Calu3 (cell line): ENCODE results near the gene GCN1. TPM values are rescaled to one million over a fixed set of nuclear protein-coding genes. Genes with fewer than 3 reads are reported as not detected.

ENCODE experiments used
- BruUV-seq: library from RNA; stranded (reverse); fragments of 400-500 nt; replicated peaks from 2 replicates; lab custom pipeline; 2021; lab: Mats Ljungman, UMichigan
- CTCF ChIA-PET: fragments of 300-600 bp; sonication (Branson Sonifier 250); formaldehyde crosslinking; loops from one replicate; lab custom pipeline; 2022; ENCODE audit warnings: antibody characterized with exemption; lab: Charles Lee
- DNase-seq: peaks from one replicate; pipeline ENCODE4 v3.0.0; 2022
- H3K27ac Mint-ChIP-seq: one replicate; pipeline ENCODE4 v1.8.0; 2022; ENCODE audit warnings: mixed read lengths; ENCODE audit not compliant: unreplicated experiment
- H3K27me3 Mint-ChIP-seq: one replicate; pipeline ENCODE4 v1.8.0; 2022; ENCODE audit warnings: mixed read lengths; ENCODE audit not compliant: unreplicated experiment
- H3K36me3 Mint-ChIP-seq: one replicate; pipeline ENCODE4 v1.8.0; 2022; ENCODE audit warnings: mild to moderate bottlenecking, moderate library complexity, mixed read lengths; ENCODE audit not compliant: insufficient read depth, unreplicated experiment
- H3K4me1 Mint-ChIP-seq: one replicate; pipeline ENCODE4 v1.8.0; 2022; ENCODE audit warnings: mild to moderate bottlenecking, low read depth, mixed read lengths; ENCODE audit not compliant: unreplicated experiment
- H3K4me3 Mint-ChIP-seq: one replicate; pipeline ENCODE4 v1.8.0; 2022; ENCODE audit warnings: mild to moderate bottlenecking, low read depth, moderate library complexity, mixed read lengths; ENCODE audit not compliant: unreplicated experiment
- H3K9me3 Mint-ChIP-seq: one replicate; pipeline ENCODE4 v1.8.0; 2022; ENCODE audit warnings: low read depth, mixed read lengths; ENCODE audit not compliant: unreplicated experiment
- intact Hi-C: fragments of 100-400 bp; cut with micrococcal nuclease; formaldehyde crosslinking; loops from one replicate; pipeline ENCODE4 v1.10.0; 2022; ENCODE audit not compliant: unreplicated experiment
- total RNA-seq: library from RNA; stranded (reverse); gene quantifications from 2 replicates; pipeline ENCODE4 v1.2.3, GENCODE V29; 2022
- TF ChIP-seq, protein P1 (sequence below): fragments of 200-600 bp; IDR thresholded peaks from one replicate; pipeline ENCODE4 v1.8.0; 2022; ENCODE audit warnings: antibody characterized with exemption; ENCODE audit not compliant: unreplicated experiment

The GCN1 gene
- total RNA-seq, 1 experiment from 2014 or later, result 168 TPM

DNA sequence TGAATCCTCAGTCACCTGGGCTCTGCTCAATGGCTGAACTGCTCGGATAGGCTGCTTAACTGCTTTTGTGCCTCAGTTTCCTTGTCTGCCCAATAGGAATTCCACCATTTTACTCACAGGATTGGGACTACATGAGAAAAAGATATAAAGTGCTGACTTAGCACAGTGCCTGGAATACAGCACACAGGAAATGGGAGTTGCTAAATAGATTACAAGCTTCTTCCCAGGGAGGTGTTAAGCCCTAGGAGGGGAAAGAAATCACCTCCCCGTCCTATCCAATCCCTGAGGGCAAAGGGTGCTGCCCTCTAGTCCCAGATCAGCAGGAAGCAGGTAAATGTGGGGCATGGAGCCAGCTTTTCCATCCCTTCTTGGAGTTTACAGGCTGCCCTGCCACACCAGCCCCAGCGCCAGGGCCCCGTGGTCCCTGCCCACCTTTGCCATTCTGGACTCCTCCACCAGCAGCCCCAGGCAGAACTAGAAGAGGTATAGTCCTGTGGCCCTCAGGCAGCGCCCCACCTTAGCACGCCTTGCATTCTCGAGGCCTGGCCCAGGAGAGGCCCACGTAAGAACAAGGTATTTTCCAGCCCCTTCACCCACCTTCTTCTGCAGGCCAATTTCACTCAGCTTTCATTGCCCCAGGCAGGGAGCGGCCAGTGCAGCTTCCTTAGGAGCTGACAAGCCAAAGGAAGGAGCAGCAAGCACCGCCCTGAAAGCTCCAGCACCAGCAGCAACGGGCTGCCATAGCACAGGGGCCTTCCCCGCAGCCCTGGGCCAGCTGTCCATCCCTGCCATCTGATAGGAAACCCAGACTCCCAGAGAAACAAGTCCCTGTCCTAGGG is 35.2 kb upstream of the GCN1 start:
- TF ChIP-seq, protein P1, sequence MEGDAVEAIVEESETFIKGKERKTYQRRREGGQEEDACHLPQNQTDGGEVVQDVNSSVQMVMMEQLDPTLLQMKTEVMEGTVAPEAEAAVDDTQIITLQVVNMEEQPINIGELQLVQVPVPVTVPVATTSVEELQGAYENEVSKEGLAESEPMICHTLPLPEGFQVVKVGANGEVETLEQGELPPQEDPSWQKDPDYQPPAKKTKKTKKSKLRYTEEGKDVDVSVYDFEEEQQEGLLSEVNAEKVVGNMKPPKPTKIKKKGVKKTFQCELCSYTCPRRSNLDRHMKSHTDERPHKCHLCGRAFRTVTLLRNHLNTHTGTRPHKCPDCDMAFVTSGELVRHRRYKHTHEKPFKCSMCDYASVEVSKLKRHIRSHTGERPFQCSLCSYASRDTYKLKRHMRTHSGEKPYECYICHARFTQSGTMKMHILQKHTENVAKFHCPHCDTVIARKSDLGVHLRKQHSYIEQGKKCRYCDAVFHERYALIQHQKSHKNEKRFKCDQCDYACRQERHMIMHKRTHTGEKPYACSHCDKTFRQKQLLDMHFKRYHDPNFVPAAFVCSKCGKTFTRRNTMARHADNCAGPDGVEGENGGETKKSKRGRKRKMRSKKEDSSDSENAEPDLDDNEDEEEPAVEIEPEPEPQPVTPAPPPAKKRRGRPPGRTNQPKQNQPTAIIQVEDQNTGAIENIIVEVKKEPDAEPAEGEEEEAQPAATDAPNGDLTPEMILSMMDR, result no peak
- TSS peak; percentile 38 for BruUV-seq
- Mint-ChIP-seq H3K36me3 (peaks cover 76% of the 10 kb centered on the region), H3K9me3 (no peaks in the 10 kb centered on the region), H3K4me1 (peaks cover 98% of the 10 kb centered on the region), H3K27ac (peak overlapping the region; percentile 83), H3K27me3 (no peaks in the 10 kb centered on the region), H3K4me3 (peak overlapping the region; percentile 31)
- CTCF ChIA-PET, result interaction anchor here (0.6 to 9.8 kb wide), 9 partner anchors 10 to 245 kb away, joined by 3 to 338 read pairs (median 7); partner anchors contain the start of genes PXN, RNU4-2 and RPLP0
- peak; percentile 47 for DNase-seq
- intact Hi-C loops, result loop anchor here (10.0 kb wide), 1 partner anchor 205 kb away; the partner anchor contains the start of gene COX6A1

DNA sequence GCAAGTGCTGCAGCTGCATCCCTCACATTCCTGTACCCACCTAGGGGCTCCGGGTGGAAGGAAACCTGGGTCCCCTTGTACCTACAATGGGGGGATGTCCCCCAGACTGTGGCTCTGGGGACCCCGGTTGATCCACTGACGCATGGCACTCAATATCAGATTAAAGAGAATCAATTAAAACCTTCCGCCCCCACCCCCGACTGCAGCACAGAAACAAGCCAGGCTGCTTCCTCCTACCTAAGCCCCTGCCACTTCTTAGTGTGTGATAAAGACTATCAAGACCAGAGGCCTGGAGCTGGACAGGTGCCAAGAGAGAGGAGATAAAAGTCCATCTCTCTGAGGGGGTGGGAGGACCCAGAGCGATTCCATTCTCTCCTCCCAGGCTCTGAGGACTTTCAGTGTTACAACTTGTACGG is 34.6 kb upstream of the GCN1 start:
- CTCF ChIA-PET, result interaction anchor here (0.7 to 9.8 kb wide), 8 partner anchors 23 to 93 kb away, joined by 3 to 338 read pairs (median 9); partner anchors contain the start of genes PXN, RNU4-2 and RPLP0
- no peaks in the 10 kb centered on the region for H3K9me3 Mint-ChIP-seq
- H3K4me1 Mint-ChIP-seq, result peaks cover 98% of the 10 kb centered on the region
- H3K4me3 Mint-ChIP-seq, result peak overlapping the region; percentile 31
- peaks cover 78% of the 10 kb centered on the region for H3K36me3 Mint-ChIP-seq
- BruUV-seq, result no TSS peak
- no peak for DNase-seq
- intact Hi-C loops, result no loop called here
- no peaks in the 10 kb centered on the region for H3K27me3 Mint-ChIP-seq
- H3K27ac Mint-ChIP-seq, result peak overlapping the region; percentile 83
- TF ChIP-seq, protein P1, result no peak

DNA sequence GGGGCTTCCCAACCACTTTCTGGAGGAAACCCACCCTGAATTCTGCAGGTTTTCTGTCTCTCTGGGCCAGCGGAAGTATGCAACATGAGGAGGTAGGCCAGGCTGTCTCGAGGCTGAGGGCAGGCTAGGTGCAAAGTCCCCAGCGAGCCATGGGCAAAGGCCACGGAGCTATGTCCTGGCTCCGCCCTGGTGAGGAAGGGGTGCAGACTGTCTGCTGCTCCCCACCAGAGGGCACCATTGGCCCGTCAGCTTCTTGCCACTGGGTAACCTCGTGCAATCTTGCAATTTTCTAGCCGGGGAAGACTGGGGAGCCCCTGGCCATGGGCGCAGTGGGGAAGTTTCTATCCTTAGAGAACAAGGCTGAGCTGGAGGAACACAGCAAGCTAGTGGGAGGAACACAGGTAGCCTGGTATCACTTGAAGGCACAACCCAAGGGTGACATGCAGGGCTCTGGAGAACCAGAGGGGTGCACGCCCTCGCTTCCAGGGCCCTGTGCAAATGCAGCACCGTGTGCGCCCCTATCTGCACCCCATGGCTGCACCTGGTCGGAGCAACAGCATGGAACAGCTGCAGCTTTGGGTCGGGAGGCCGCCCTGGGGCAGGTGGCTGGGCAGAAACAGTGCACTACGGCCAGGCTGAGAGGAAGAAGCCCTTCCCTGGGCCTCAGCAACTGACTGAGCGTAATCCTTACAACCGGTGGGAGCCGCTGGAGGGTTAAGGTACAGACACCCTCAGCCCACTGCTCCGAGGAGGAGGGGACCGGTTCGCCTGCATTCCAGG is 34.0 kb upstream of the GCN1 start:
- H3K27ac Mint-ChIP-seq, result peak overlapping the region; percentile 83
- peaks cover 75% of the 10 kb centered on the region for H3K36me3 Mint-ChIP-seq
- no peaks in the 10 kb centered on the region for H3K9me3 Mint-ChIP-seq
- H3K27me3 Mint-ChIP-seq, result no peaks in the 10 kb centered on the region
- TF ChIP-seq, protein P1, result peak; percentile 87
- DNase-seq, result peak; percentile 96
- peaks cover 94% of the 10 kb centered on the region for H3K4me1 Mint-ChIP-seq
- H3K4me3 Mint-ChIP-seq, result peak overlapping the region; percentile 31
- BruUV-seq, result no TSS peak
- CTCF ChIA-PET, result interaction anchor here (0.6 to 9.8 kb wide), 19 partner anchors 9 to 202 kb away, joined by 3 to 338 read pairs (median 4); partner anchors contain the start of genes PXN, RNU4-1, RNU4-2 and RPLP0
- intact Hi-C loops, result loop anchor here (1.0 kb wide), 1 partner anchor 36 kb away; no protein-coding TSS in a partner anchor

DNA sequence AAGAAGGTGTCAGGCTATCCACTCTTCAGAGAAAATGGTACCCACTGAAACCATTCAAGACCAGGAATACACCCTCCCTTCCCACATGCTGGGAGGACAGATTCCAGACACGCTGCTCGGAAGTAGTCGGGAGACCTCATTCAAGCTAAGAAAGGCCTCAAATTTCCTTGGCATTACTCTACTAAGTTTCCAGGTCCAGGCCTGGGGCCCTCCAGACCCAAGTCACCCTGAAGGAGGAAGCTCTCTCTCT is 33.5 kb upstream of the GCN1 start:
- intact Hi-C loops, result loop anchor here (1.0 kb wide), 1 partner anchor 36 kb away; no protein-coding TSS in a partner anchor
- no peaks in the 10 kb centered on the region for H3K9me3 Mint-ChIP-seq
- CTCF ChIA-PET, result interaction anchor here (0.6 to 9.8 kb wide), 19 partner anchors 8 to 202 kb away, joined by 3 to 338 read pairs (median 4); partner anchors contain the start of genes PXN, RNU4-1, RNU4-2 and RPLP0
- H3K4me1 Mint-ChIP-seq, result peaks cover 94% of the 10 kb centered on the region
- BruUV-seq, result no TSS peak
- peak overlapping the region; percentile 69 for H3K27ac Mint-ChIP-seq
- no peak for DNase-seq
- peak overlapping the region; percentile 31 for H3K4me3 Mint-ChIP-seq
- TF ChIP-seq, protein P1, result no peak
- H3K36me3 Mint-ChIP-seq, result peaks cover 75% of the 10 kb centered on the region
- H3K27me3 Mint-ChIP-seq, result no peaks in the 10 kb centered on the region
